ENCODE data around the gene BLTP3B.

The BLTP3B gene

GRCh38 chr12:100151769-100152168 lies 9.1 kb upstream of the BLTP3B start:
- ATAC-seq (ENCODE audit: insufficient read depth, low read depth) = no peak
- H2AFZ ChIP-seq (ENCODE audit: low read depth, low read length) = no peak overlapping the region
- H3K79me2 ChIP-seq (ENCODE audit: insufficient read depth, low read length) = no peaks in the 10 kb centered on the region
- H3K4me1 ChIP-seq (ENCODE audit: insufficient read depth, low read length) = no peaks in the 10 kb centered on the region
- no peak for DNase-seq
- H4K20me1 ChIP-seq (ENCODE audit: insufficient read depth, low read length) = no peaks in the 10 kb centered on the region
- no peaks in the 10 kb centered on the region for H3K27me3 ChIP-seq (ENCODE audit: insufficient read depth, low read length, poor library complexity)
- H3K9me3 ChIP-seq (ENCODE audit: insufficient read depth, low read length, severe bottlenecking) = no peaks in the 10 kb centered on the region
- no peak overlapping the region for H3K4me3 ChIP-seq (ENCODE audit: low read depth in 1 of 2, low read length in 2 of 2)
- no peak for TF ChIP-seq CTCF (IDR thresholded peaks at IDR 0.05; ENCODE audit: borderline replicate concordance, extremely low read depth, low read length, poor library complexity, severe bottlenecking)
- no peak for TF ChIP-seq EZH2 (IDR thresholded peaks at IDR 0.05; ENCODE audit: borderline replicate concordance, low read depth, low read length, severe bottlenecking)
- no peaks in the 10 kb centered on the region for H3K36me3 ChIP-seq (ENCODE audit: insufficient read depth, low read length)
- no peak overlapping the region for H3K9ac ChIP-seq (ENCODE audit: low read depth, low read length)
- H3K27ac ChIP-seq (ENCODE audit: low read length) = no peak overlapping the region
- H3K4me2 ChIP-seq (ENCODE audit: insufficient read depth, low read length) = no peak overlapping the region

- no peak overlapping the region for H2AFZ ChIP-seq (ENCODE audit: low read depth, low read length)
- ATAC-seq (ENCODE audit: insufficient read depth, low read depth) = no peak
Observed at GRCh38 chr12:100146252-100146651, 3.6 kb upstream of the BLTP3B start.

GRCh38 chr12:100145643-100146042 lies 3.0 kb upstream of the BLTP3B start:
- ATAC-seq (ENCODE audit: insufficient read depth, low read depth) (no peak), DNase-seq (no peak)
- no peak overlapping the region for H3K9ac ChIP-seq (ENCODE audit: low read depth, low read length)
- no peak overlapping the region for H3K27ac ChIP-seq (ENCODE audit: low read length)
- no peaks in the 10 kb centered on the region for H4K20me1 ChIP-seq (ENCODE audit: insufficient read depth, low read length)
- H3K36me3 ChIP-seq (ENCODE audit: insufficient read depth, low read length) = no peaks in the 10 kb centered on the region; the same call in 1 of the 2 replicates
- H3K79me2 ChIP-seq (ENCODE audit: insufficient read depth, low read length) = peaks cover 13% of the 10 kb centered on the region
- H3K27me3 ChIP-seq (ENCODE audit: insufficient read depth, low read length, poor library complexity) = no peaks in the 10 kb centered on the region
- no peak overlapping the region for H2AFZ ChIP-seq (ENCODE audit: low read depth, low read length)
- peaks cover 22% of the 10 kb centered on the region for H3K4me1 ChIP-seq (ENCODE audit: insufficient read depth, low read length)
- TF ChIP-seq EZH2 (IDR thresholded peaks at IDR 0.05; ENCODE audit: borderline replicate concordance, low read depth, low read length, severe bottlenecking) = no peak
- TF ChIP-seq CTCF (IDR thresholded peaks at IDR 0.05; ENCODE audit: borderline replicate concordance, extremely low read depth, low read length, poor library complexity, severe bottlenecking) = no peak
- no peak overlapping the region for H3K4me3 ChIP-seq (ENCODE audit: low read depth in 1 of 2, low read length in 2 of 2)
- H3K9me3 ChIP-seq (ENCODE audit: insufficient read depth, low read length, severe bottlenecking) = no peaks in the 10 kb centered on the region
- H3K4me2 ChIP-seq (ENCODE audit: insufficient read depth, low read length) = no peak overlapping the region

More at GRCh38 chr12:100146252-100146651, 3.6 kb upstream of the BLTP3B start:
- Histone ChIP-seq H3K36me3 (ENCODE audit: insufficient read depth, low read length) (no peaks in the 10 kb centered on the region; the same call in 1 of the 2 replicates), H3K27me3 (ENCODE audit: insufficient read depth, low read length, poor library complexity) (no peaks in the 10 kb centered on the region), H3K4me3 (ENCODE audit: low read depth in 1 of 2, low read length in 2 of 2) (no peak overlapping the region), H3K4me1 (ENCODE audit: insufficient read depth, low read length) (peaks cover 16% of the 10 kb centered on the region), H3K27ac (ENCODE audit: low read length) (no peak overlapping the region), H4K20me1 (ENCODE audit: insufficient read depth, low read length) (no peaks in the 10 kb centered on the region), H3K79me2 (ENCODE audit: insufficient read depth, low read length) (peaks cover 8% of the 10 kb centered on the region), H3K4me2 (ENCODE audit: insufficient read depth, low read length) (no peak overlapping the region), H3K9me3 (ENCODE audit: insufficient read depth, low read length, severe bottlenecking) (no peaks in the 10 kb centered on the region), H3K9ac (ENCODE audit: low read depth, low read length) (no peak overlapping the region)
- DNase-seq = no peak
- TF ChIP-seq CTCF (IDR thresholded peaks at IDR 0.05; ENCODE audit: borderline replicate concordance, extremely low read depth, low read length, poor library complexity, severe bottlenecking) = no peak
- no peak for TF ChIP-seq EZH2 (IDR thresholded peaks at IDR 0.05; ENCODE audit: borderline replicate concordance, low read depth, low read length, severe bottlenecking)
